HG02571 (cell line): ENCODE measurements around the gene SERPINE1.
A peak's percentile ranks its signal among the peaks of the same experiment; 100 is the strongest.
"Not testable (repeated sequence)": the region's sequence is repeated elsewhere in the genome, so short reads cannot be mapped to it uniquely, and the experiment has no call there.

Source experiments
- ATAC-seq: cut with Tn5 transposase; IDR thresholded peaks from one replicate; pipeline ENCODE4 v1.9.1; 2021; ENCODE audit warnings: mild to moderate bottlenecking, moderate library complexity; ENCODE audit not compliant: unreplicated experiment

Gene SERPINE1

DNA sequence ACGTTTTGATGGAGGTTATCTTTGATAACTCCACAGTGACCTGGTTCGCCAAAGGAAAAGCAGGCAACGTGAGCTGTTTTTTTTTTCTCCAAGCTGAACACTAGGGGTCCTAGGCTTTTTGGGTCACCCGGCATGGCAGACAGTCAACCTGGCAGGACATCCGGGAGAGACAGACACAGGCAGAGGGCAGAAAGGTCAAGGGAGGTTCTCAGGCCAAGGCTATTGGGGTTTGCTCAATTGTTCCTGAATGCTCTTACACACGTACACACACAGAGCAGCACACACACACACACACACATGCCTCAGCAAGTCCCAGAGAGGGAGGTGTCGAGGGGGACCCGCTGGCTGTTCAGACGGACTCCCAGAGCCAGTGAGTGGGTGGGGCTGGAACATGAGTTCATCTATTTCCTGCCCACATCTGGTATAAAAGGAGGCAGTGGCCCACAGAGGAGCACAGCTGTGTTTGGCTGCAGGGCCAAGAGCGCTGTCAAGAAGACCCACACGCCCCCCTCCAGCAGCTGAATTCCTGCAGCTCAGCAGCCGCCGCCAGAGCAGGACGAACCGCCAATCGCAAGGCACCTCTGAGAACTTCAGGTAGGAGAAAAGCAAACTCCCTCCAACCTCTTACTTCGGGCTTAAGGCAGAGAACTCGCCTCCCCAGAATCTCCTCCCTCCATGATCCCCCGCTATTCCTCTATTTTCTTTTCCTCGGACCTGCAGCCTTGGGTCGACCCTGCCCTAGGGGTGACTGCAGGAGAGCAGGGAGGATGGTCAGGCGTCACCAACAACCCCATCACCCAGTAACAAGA is at the start of gene SERPINE1:
Gene SERPINE1, plus strand, starts transcription at position 454 of the 809 bp plus-strand sequence. CDS start 1,290 bp downstream, outside the sequence.
- no peak for ATAC-seq

DNA sequence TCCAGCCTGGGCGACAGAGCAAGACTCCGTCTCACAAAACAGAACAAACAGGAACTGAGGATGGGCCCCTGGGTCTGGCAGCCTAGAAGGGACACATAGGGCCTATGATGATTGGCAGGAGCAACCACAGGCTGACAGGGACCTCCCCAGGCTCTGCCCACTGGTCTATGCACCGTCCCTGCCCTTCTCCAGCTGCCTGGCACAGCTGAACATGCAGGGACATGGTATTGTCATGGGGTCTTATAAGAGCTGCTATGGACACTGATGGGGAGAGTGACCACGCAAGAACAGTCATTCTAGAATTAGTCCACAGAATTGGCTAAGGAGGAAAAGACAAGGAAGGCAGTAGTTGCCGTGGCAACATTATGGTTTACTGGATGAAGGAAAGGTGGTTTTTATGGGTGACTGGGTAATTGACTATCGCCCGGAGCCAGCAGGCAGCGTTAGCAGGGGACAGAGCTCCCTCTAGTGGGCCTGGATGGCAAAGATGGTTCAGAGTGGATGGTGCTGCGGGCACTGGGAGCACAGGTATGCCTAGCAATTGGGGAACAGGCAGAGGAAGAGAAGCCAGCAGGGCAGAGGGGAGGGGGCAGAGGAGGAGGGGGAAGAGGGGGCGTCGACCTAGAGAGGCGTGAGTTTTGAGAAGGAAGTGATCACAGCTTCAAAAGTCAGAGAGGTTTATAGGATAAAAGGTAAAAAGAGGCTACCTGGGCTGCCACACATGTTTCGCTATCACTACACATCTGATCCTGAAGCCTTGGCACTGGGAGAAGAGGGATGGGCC is 49.4 kb upstream of the SERPINE1 start:
- peak; percentile 69 for ATAC-seq

DNA sequence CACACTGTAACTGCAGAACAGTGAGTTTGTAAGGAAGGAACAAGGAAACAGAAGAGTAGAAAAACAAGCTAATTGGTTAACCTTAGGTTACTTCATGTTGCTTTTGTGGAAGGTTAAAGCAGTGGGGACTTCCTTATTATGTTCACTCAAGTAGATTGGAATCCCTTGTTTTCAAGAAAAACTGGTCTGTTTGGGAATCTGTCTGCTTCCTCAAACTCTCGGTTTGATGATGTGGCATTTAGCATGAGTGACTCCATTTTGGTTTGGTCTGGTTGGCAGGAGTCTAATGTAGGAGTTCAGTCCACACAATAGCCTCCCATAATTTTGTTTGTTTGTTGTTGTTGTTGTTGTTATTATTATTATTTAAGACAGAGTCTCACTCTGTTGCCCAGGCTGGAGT is 45.5 kb upstream of the SERPINE1 start:
- no peak for ATAC-seq

DNA sequence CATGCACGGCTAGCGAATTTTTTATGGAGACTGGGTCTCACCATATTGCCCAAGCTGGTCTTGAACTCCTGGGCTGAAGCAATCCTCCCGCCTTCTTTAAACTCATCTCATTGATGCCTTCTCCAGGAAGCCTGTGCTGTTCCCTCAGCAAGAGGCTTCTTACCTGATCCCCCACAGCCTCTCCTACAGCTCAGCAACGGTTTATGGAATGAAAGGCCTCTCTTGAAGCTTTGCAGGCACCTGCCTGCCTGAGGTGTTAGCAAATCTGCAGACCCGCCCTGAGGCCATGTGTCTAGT is 42.1 kb upstream of the SERPINE1 start:
- no peak for ATAC-seq

DNA sequence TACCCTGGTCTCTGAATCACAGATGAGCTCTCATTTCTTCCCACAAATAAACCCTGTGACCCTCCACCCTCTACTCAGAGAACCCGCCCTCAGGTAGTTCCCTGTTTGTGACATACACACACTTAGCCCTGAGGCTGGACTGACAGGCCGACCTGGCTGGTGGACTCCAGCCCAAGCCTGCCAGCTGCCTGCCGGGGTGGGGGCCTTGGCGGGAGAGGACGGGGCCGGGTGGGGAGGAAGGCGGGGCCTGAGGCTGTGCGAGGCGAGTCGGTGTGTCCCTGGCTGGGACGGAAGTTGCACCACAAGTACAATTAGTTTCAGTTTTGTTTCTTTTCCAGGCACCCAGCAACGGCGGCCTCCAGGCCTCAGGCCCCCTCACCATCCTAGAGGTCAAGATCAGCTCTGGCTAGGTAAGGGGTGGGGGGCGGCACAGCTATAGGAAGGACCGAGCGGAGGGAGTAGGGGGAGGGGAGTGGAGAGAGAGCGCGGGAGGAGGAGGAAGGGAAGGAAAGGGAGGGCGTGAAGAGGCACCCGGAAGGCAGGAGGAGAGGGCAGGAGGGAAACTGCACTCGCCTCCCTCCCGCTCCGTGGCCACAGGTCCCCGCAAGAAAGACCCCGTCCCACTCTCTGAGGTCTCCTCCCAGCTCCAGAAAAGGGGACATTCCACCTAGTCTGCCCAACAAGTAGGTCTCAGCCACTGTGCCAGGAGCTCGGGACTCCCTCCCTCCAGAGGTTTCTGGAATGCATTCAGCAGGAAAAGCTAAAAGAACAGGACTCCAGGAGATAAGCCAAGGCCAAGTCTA is 41.5 kb upstream of the SERPINE1 start, which contains the start of gene TRIM56:
Gene TRIM56, plus strand, starts transcription at position 320 of the 803 bp plus-strand sequence. CDS start 1,832 bp downstream, outside the sequence.
- ATAC-seq = peak; percentile 82

DNA sequence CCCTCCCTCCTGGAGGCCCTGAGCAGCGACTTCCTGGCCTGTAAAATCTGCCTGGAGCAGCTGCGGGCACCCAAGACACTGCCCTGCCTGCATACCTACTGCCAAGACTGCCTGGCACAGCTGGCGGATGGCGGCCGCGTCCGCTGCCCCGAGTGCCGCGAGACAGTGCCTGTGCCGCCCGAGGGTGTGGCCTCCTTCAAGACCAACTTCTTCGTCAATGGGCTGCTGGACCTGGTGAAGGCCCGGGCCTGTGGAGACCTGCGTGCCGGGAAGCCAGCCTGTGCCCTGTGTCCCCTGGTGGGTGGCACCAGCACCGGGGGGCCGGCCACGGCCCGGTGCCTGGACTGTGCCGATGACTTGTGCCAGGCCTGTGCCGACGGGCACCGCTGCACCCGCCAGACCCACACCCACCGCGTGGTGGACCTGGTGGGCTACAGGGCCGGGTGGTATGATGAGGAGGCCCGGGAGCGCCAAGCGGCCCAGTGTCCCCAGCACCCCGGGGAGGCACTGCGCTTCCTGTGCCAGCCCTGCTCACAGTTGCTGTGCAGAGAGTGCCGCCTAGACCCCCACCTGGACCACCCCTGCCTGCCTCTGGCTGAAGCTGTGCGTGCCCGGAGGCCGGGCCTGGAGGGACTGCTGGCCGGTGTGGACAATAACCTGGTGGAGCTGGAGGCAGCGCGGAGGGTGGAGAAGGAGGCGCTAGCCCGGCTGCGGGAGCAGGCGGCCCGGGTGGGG is 39.4 kb upstream of the SERPINE1 start:
- no peak for ATAC-seq

DNA sequence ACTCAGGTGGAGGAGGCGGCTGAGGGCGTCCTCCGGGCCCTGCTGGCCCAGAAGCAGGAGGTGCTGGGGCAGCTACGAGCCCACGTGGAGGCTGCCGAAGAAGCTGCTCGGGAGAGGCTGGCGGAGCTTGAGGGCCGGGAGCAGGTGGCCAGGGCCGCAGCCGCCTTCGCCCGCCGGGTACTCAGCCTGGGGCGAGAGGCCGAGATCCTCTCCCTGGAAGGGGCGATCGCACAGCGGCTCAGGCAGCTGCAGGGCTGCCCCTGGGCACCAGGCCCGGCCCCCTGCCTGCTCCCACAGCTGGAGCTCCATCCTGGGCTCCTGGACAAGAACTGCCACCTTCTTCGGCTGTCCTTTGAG is 38.9 kb upstream of the SERPINE1 start:
- no peak for ATAC-seq

DNA sequence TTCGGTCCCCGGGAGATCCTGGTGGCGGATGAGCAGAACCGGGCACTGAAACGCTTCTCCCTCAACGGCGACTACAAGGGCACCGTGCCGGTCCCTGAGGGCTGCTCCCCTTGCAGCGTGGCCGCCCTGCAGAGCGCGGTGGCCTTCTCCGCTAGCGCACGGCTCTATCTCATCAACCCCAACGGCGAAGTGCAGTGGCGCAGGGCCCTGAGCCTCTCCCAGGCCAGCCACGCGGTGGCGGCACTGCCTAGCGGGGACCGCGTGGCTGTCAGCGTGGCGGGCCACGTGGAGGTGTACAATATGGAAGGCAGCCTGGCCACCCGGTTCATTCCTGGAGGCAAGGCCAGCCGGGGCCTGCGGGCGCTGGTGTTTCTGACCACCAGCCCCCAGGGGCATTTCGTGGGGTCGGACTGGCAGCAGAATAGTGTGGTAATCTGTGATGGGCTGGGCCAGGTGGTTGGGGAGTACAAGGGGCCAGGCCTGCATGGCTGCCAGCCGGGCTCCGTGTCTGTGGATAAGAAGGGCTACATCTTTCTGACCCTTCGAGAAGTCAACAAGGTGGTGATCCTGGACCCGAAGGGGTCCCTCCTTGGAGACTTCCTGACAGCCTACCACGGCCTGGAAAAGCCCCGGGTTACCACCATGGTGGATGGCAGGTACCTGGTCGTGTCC is 37.9 kb upstream of the SERPINE1 start:
- ATAC-seq = no peak

DNA sequence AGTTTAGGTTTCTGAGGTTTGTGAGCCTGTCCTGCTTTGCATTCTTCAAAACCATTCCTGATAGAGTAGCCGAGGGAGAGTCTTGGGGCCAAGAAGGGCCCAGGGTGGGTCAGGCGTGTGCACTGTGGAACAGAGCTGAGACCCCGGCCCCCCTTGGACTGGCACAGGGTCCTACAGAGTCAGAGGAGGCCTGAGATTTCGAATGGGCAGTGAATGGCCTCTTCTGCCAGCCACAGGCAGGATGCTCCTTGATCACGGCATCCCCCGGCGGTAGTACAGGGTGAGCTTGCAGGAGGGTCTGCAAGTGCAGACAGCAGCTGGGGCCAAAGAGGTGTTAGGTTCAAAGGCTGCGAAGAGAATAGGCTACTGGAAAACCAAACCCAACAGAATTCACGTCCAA is 37.0 kb upstream of the SERPINE1 start:
- no peak for ATAC-seq

DNA sequence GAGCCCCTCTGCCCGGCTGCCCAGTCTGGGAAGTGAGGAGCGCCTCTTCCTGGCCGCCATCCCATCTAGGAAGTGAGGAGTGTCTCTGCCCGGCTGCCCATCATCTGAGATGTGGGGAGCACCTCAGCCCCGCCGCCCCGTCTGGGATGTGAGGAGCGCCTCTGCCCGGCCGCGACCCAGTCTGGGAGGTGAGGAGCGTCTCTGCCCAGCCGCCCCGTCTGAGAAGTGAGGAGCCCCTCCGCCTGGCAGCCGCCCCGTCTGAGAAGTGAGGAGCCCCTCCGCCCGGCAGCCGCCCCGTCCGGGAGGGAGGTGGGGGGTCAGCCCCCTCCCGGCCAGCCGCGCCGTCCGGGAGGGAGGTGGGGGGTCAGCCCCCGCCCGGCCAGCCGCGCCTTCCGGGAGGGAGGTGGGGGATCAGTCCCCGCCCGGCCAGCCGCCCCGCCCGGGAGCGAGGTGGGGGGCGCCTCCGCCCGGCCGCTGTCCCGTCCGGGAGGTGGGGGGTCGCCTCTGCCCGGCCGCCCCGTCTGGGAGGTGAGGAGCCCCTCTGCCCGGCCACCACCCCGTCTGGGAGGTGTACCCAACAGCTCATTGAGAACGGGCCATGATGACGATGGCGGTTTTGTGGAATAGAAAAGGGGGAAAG is 34.5 kb upstream of the SERPINE1 start:
- ATAC-seq = not testable (repeated sequence)

DNA sequence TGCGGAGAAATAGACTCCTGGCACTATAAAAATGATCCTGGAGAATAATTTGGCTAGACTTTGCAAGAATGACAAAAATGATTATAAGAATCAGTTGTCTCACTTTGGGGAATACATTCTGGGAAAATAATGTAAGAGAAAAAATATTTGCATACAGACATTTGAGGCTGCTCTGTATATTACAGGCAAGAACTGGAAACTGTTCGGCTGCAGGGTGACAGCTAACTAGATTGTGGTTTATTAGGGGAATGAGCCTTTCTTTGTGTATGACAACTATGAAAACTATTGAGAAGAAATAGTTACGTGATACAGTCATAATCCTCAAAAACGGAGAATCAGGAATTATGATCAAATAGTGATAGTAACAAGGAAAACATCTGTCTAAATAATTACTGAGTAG is 33.0 kb upstream of the SERPINE1 start:
- ATAC-seq = no peak

DNA sequence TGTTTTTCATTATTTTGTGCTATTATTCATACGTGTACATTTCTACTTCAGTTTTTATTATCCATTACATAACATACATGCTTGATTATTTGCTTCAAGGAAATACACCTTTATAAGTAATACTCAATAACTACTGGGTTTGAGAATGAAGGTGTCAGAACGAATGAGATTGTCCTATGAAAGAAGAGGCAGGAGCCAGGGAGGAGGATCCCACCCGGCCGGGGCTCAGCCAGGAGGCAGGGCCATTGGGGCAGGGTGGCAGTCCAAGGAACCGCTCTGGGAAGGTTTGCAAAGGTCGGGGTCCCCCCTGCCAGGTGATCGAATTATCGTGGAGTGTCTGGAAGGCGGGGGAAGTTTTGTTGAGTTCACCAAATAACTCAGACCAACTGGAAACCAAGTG is 32.5 kb upstream of the SERPINE1 start:
- ATAC-seq = no peak

DNA sequence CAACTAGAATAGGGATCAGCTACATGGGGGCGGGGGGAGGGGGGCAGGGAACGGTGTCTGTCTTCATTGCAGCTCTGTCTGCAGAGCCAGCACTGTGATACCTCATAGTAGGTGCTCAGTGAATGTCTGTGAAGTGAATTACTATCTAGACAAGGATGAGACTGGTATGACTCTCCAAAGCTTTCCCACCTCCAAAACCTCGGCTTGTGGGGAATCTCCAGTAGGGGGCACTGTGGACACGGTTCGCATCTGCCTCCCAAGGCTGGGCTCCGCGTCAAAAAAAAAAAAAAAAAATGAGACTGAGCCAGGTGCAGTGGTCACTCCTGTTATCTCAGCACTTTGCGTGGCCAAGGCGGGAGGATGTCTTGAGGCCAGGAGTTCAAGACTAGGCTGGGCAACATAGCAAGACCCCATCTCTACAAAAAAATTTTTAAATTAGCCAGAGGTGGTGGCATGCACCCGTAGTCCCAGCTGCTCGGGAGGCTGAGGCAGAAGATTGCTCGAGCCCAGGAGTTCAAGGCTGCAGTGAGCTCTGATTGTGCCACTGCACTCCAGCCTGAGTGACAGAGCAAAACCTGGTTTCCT is 32.0 kb upstream of the SERPINE1 start:
- no peak for ATAC-seq

DNA sequence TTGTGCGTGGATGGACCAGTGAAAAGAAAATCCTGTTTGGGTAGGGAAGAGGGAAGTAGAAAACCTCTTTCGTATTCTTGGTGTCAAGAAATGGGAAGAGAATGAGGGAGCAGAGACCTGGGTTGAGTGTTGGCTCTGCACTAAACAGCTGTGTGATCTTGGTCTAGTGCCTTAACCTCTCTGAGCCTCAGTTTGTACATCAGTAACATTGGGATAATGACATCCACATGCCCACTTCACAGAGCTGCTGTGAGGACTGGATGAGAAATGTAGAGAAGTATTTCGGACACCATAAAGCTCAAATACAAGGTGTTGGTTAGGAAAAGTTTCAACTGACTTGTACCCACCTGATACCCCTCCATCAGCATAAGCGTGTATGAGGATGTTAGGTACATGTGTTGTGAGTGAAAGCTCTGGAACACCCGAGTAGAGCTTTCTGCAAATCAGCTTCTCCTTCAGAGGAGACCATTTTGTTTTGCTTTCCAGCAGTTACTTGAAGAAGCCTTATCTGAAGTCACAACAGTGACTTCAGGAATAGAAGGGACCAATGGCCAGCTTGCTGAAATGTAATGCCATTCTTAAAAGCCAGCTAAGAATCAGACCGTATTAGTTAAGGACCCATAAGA is 30.5 kb upstream of the SERPINE1 start:
- no peak for ATAC-seq

DNA sequence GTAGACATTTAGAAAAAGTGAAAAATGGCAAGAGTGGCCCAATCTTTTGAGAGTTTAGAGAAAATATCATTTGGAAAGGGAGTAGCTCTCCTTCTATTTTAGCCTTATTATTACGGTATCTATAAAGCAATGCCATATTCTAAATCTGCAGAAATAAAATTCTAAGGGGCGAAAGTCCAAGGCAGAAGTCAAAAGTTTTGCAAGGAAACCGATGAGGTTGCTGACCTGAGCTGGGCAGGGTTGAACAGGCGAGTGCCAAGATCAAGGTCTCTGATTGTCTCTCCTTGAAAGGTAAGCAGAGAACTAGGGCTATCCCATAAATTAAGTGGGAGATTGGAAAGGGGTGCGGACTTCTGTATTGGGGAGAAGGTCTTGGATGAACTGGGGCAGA is 30.0 kb upstream of the SERPINE1 start:
- ATAC-seq = no peak

DNA sequence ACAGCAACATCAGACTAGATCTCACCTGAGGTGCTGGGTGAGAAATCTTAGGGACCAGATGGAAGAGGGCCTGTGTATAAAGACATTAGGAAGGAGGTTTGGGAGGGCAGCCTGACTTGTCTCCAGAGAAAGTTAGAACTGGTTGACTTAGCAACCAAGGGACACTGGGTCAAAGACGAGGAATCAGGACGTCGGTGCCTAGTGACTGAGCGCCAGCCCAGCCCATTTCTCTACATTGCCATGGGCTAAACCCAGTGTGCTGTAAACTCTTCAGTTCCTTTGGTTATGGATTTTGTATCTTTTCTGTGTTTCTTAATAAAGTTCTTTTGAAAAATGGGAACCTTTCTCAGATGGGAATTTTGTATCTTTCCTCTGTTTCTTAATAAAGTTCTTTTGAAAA is 29.3 kb upstream of the SERPINE1 start:
- no peak for ATAC-seq

DNA sequence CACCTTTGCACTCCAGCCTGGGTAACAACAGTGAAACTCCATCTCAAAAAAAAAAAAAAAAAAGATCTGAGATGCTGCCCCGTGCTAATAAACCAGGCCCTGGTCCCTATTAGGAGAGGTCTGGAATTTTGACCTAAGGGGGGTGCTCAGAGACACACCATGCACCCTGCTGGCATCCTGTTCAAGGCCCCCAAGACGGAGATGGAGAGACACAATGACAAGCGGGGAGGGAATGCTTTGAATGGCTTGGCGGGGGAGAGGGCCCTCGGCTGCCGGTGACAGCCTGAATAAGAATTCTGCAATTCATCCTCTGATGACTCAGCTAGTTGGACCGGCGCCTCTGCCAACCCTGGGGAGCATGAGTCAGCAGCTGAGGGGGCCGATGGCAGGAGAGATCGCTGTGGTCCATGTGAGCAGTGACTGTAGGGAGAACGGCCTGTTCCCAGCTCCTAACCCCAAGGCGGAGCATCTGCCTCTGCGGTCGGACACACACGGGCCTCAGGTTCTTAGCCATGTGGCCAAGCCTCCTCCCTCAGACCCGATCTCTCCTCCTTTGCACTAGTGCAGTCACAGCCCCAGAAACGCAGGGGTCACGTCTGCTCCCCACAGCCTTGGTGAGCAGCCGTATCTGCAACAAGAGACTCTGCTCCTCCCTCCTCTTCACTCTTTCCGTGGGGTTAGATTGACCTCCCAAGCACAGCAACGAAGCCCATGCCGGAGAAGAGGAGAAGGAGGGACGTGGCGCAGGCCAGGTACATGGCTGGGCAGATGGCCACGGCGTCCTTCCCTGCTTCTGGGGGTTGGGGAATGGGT is 26.7 kb upstream of the SERPINE1 start:
- ATAC-seq = no peak
